HepG2 (cell line): ENCODE measurements around the gene TROAP. TPM values are rescaled to one million over a fixed set of nuclear protein-coding genes. Genes with fewer than 3 reads are reported as not detected.

Experiments used
- ATF6 ChIP-seq: sonication (generic); formaldehyde crosslinking; conservative IDR thresholded peaks from 2 replicates; pipeline ENCODE4 v1.4.0; 2020; ENCODE audit warnings: missing genetic modification reagents
- DRAP1 ChIP-seq: IDR thresholded peaks from 2 replicates; pipeline ENCODE4 v1.6.1; 2016; ENCODE audit warnings: missing genetic modification reagents, missing compliant biosample characterization
- GTF2F1 ChIP-seq: fragments of 150-350 bp; IDR thresholded peaks from 2 replicates; pipeline ENCODE4 v1.6.1; 2014; ENCODE audit warnings: low read length
- HMG20A ChIP-seq: IDR thresholded peaks from 2 replicates; pipeline ENCODE4 v1.6.1; 2016; ENCODE audit warnings: borderline replicate concordance
- JUND ChIP-seq: sonication (generic); formaldehyde crosslinking; IDR thresholded peaks from 2 replicates; pipeline ENCODE4 v1.8.0; 2022; ENCODE audit warnings: mild to moderate bottlenecking, missing genetic modification reagents
- MED8 ChIP-seq: sonication (generic); formaldehyde crosslinking; IDR thresholded peaks from 2 replicates; pipeline ENCODE4 v1.8.1; 2023; ENCODE audit warnings: mild to moderate bottlenecking, missing genetic modification reagents; ENCODE audit not compliant: insufficient replicate concordance
- MZF1 ChIP-seq: sonication (generic); formaldehyde crosslinking; IDR thresholded peaks from 2 replicates; pipeline ENCODE4 v1.8.1; 2023; ENCODE audit warnings: mild to moderate bottlenecking, missing genetic modification reagents, borderline replicate concordance
- NCOA5 ChIP-seq: sonication (generic); formaldehyde crosslinking; IDR thresholded peaks from 2 replicates; pipeline ENCODE4 v1.4.0; 2020; ENCODE audit warnings: missing genetic modification reagents
- NFRKB ChIP-seq: fragments of 450-650 bp; IDR thresholded peaks from 2 replicates; pipeline ENCODE4 v1.6.1; 2017
- TEAD2 ChIP-seq: sonication (generic); formaldehyde crosslinking; IDR thresholded peaks from 2 replicates; pipeline ENCODE4 v1.9.0; 2021; ENCODE audit warnings: missing genetic modification reagents
- THAP11 ChIP-seq: IDR thresholded peaks from 2 replicates; pipeline ENCODE4 v1.6.1; 2016; ENCODE audit warnings: missing biosample characterization, missing genetic modification reagents
- ZBTB25 ChIP-seq: IDR thresholded peaks from 2 replicates; pipeline ENCODE4 v1.6.1; 2018; ENCODE audit warnings: missing genetic modification reagents
- ZFYVE20 ChIP-seq: sonication (generic); formaldehyde crosslinking; IDR thresholded peaks from 2 replicates; pipeline ENCODE4 v1.8.0; 2023; ENCODE audit warnings: low read depth, mild to moderate bottlenecking, moderate library complexity, missing genetic modification reagents, borderline replicate concordance
- ZNF234 ChIP-seq: sonication (generic); formaldehyde crosslinking; conservative IDR thresholded peaks from 2 replicates; pipeline ENCODE4 v1.5.1; 2020; ENCODE audit warnings: mild to moderate bottlenecking, missing genetic modification reagents
- ZNF253 ChIP-seq: sonication (generic); formaldehyde crosslinking; IDR thresholded peaks from 2 replicates; pipeline ENCODE4 v1.8.0; 2022; ENCODE audit warnings: mild to moderate bottlenecking, missing genetic modification reagents, borderline replicate concordance
- ZNF34 ChIP-seq: sonication (generic); formaldehyde crosslinking; IDR thresholded peaks from 2 replicates; pipeline ENCODE4 v1.4.0; 2020; ENCODE audit warnings: mild to moderate bottlenecking, missing genetic modification reagents, borderline replicate concordance
- ZNF484 ChIP-seq: sonication (generic); formaldehyde crosslinking; IDR thresholded peaks from 2 replicates; pipeline ENCODE4 v1.5.1; 2020; ENCODE audit warnings: mild to moderate bottlenecking, low read depth, missing genetic modification reagents, borderline replicate concordance
- ZNF543 ChIP-seq: sonication (generic); formaldehyde crosslinking; IDR thresholded peaks from 2 replicates; pipeline ENCODE4 v1.4.0; 2020; ENCODE audit warnings: mild to moderate bottlenecking, missing genetic modification reagents
- ZNF563 ChIP-seq: sonication (generic); formaldehyde crosslinking; IDR thresholded peaks from 2 replicates; pipeline ENCODE4 v1.8.0; 2022; ENCODE audit warnings: mild to moderate bottlenecking, moderate library complexity, missing genetic modification reagents
- ZNF567 ChIP-seq: sonication (generic); formaldehyde crosslinking; IDR thresholded peaks from 2 replicates; pipeline ENCODE4 v1.8.1; 2023; ENCODE audit warnings: mild to moderate bottlenecking, missing genetic modification reagents, borderline replicate concordance
- ZNF569 ChIP-seq: sonication (generic); formaldehyde crosslinking; IDR thresholded peaks from 2 replicates; pipeline ENCODE4 v1.5.0; 2020; ENCODE audit warnings: mild to moderate bottlenecking, missing genetic modification reagents, moderate library complexity, borderline replicate concordance
- ZNF713 ChIP-seq: sonication (generic); formaldehyde crosslinking; IDR thresholded peaks from 2 replicates; pipeline ENCODE4 v1.4.0; 2020; ENCODE audit warnings: mild to moderate bottlenecking, missing genetic modification reagents
- ZNF75D ChIP-seq: sonication (generic); formaldehyde crosslinking; IDR thresholded peaks from 2 replicates; pipeline ENCODE4 v1.8.1; 2023; ENCODE audit warnings: missing genetic modification reagents, mild to moderate bottlenecking, borderline replicate concordance
- polyA plus RNA-seq, 8 experiments: library from polyadenylated mRNA; depleted of rRNA in 3 of 8; stranded (reverse) in 7 of 8; unstranded in 1 of 8; fragments of >200 nt; fragmentation: Illumina TruSeq in 4 of 8; extraction: Trizol in 4 of 8; gene quantifications; 2 replicates each; pipeline versions ENCODE4 v1.2.1 to v1.2.3, GENCODE V29; 2011 to 2016; ENCODE audit warnings: low read depth in 4 of 8, missing spikeins in 1 of 8, mixed read lengths in 1 of 8; ENCODE audit not compliant: insufficient read depth in 1 of 8
- total RNA-seq, 5 experiments: library from RNA; depleted of rRNA; stranded (reverse); fragments of >200 nt; fragmentation: Illumina TruSeq; extraction: Trizol; gene quantifications; 2 replicates each; pipeline ENCODE4 v1.2.3, GENCODE V29; 2016; ENCODE audit warnings: low read depth in 1 of 5
- TF ChIP-seq, protein P1 (sequence below): sonication (generic); formaldehyde crosslinking; IDR thresholded peaks from 2 replicates; pipeline ENCODE4 v1.5.0; 2020; ENCODE audit warnings: mild to moderate bottlenecking, missing genetic modification reagents

Gene TROAP
- total and polyA plus RNA-seq, 2 of the 13 experiments (the other 11 are each of a cell fraction or from before 2014, with no cell fraction given): 22.5 to 30.9 TPM

DNA sequence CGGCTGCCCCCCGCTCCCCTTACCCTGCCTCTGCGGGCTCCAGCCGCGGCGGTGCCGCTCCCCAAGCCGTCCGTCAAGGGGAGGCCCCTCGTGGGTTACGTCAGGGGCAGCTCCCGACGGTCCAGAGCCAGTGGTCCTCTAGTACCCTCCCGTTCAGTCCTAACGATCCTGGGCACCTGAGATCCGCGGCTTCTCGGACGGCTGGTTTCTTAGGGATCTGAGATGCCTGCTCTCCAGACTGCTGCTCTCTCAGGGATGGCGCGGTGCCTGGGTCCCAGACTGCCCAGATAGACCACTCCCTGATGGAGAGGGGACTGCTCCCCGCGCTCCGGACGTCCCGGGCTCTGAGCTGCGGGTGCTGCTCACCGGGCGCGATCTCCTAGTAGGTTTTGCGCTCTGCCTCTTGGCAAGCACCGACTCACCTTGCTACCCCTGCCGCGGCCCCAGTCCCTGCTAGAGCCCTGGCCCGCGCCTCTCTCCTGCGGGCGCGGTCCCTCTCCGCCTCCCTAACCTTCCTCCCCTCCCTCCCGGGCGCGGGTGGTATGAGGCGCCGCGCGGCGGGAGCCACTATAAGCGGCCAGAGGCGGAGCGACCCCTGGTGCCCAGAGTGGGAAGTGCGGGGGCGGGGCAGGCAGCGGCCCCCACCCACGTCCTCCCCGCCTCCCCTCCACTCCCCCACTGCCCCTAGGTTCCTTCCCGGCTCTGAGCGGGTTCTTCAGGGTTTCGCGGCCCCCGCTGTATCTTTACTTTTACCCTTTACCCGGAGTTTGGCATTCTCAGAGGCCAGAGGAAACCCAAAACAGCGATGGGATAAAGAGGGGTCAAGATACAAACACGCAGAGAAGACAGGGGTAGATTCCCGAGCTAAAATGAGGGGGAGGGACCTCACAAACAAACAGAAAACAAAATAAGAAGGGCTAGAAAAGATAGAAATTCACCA lies 13.9 kb downstream of the TROAP start, which contains the start of gene C1QL4 (continued):
- TF ChIP-seq ZNF484 (no peak), TEAD2 (CRISPR knock-in tag) (no peak), GTF2F1 (no peak), ZNF569 (no peak), HMG20A (CRISPR knock-in tag) (no peak), ATF6 (CRISPR knock-in tag) (no peak), ZNF563 (CRISPR knock-in tag) (no peak), ZNF253 (CRISPR knock-in tag) (no peak), ZNF543 (CRISPR knock-in tag) (no peak), ZNF75D (CRISPR knock-in tag) (no peak), ZNF34 (CRISPR knock-in tag) (no peak), THAP11 (CRISPR knock-in tag) (0 out of 2 replicates have a peak, but pooled peaks have one; percentile 23), ZNF234 (no peak), ZNF713 (CRISPR knock-in tag) (no peak), MZF1 (CRISPR knock-in tag) (no peak), ZNF567 (CRISPR knock-in tag) (no peak), DRAP1 (CRISPR knock-in tag) (peak; percentile 62), MED8 (CRISPR knock-in tag) (no peak), ZFYVE20 (CRISPR knock-in tag) (no peak), JUND (no peak), ZBTB25 (0 out of 2 replicates have a peak, but pooled peaks have one; percentile 27), NFRKB (no peak), NCOA5 (CRISPR knock-in tag) (no peak)
- TF ChIP-seq, protein P1, sequence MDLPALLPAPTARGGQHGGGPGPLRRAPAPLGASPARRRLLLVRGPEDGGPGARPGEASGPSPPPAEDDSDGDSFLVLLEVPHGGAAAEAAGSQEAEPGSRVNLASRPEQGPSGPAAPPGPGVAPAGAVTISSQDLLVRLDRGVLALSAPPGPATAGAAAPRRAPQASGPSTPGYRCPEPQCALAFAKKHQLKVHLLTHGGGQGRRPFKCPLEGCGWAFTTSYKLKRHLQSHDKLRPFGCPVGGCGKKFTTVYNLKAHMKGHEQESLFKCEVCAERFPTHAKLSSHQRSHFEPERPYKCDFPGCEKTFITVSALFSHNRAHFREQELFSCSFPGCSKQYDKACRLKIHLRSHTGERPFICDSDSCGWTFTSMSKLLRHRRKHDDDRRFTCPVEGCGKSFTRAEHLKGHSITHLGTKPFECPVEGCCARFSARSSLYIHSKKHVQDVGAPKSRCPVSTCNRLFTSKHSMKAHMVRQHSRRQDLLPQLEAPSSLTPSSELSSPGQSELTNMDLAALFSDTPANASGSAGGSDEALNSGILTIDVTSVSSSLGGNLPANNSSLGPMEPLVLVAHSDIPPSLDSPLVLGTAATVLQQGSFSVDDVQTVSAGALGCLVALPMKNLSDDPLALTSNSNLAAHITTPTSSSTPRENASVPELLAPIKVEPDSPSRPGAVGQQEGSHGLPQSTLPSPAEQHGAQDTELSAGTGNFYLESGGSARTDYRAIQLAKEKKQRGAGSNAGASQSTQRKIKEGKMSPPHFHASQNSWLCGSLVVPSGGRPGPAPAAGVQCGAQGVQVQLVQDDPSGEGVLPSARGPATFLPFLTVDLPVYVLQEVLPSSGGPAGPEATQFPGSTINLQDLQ (CRISPR knock-in tag): no peak
